Measurements from ENCODE around the gene PRTN3. TPM values are rescaled to one million over a fixed set of nuclear protein-coding genes. Genes with fewer than 3 reads are reported as not detected.
A peak's percentile ranks its signal among the peaks of the same experiment; 100 is the strongest.

Gene PRTN3
- total and polyA plus RNA-seq, 2 experiments from 2014 or later: 0.44 to 0.60 TPM

DNA sequence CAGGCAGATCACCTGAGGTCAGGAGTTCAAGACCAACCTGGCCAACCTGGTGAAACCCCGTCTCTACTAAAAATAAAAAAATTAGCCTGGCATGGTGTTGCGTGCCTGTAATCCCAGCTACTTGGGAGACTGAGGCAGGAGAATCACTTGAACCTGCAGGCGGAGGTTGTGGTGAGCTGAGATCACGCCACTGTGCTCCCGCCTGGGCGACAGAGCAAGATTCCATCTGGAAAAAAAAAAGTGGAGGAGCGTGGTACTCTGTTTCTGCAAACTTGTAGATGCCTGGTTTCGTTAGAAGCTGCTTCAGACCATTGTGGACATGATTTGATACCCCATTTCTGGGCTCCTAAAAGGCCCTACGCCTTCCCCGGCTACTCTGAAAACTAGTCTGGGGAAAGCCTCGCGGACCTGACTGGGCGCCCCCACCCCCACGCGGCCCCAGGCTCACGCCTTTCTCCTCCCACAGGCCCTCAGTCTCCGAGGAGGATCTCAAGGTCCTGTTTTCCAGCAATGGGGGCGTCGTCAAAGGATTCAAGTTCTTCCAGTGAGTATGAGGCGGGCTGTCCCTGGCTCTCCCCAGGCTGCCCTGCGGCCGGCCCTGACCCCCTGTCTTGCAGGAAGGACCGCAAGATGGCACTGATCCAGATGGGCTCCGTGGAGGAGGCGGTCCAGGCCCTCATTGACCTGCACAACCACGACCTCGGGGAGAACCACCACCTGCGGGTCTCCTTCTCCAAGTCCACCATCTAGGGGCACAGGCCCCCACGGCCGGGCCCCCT, 30.5 kb upstream of the PRTN3 start:
- H3K27ac ChIP-seq: peak overlapping the region; percentile 30
- H3K4me3 ChIP-seq: no peak overlapping the region
- H3K9me3 ChIP-seq (ENCODE audit: low read depth): no peaks in the 10 kb centered on the region
- DNase-seq (ENCODE audit: low read depth in 1 of 2, low spot score in 1 of 2): no peak
- H3K36me3 ChIP-seq: peaks cover 75% of the 10 kb centered on the region
- no peaks in the 10 kb centered on the region for H3K4me1 ChIP-seq (ENCODE audit: low read depth)
- TF ChIP-seq, protein P1, sequence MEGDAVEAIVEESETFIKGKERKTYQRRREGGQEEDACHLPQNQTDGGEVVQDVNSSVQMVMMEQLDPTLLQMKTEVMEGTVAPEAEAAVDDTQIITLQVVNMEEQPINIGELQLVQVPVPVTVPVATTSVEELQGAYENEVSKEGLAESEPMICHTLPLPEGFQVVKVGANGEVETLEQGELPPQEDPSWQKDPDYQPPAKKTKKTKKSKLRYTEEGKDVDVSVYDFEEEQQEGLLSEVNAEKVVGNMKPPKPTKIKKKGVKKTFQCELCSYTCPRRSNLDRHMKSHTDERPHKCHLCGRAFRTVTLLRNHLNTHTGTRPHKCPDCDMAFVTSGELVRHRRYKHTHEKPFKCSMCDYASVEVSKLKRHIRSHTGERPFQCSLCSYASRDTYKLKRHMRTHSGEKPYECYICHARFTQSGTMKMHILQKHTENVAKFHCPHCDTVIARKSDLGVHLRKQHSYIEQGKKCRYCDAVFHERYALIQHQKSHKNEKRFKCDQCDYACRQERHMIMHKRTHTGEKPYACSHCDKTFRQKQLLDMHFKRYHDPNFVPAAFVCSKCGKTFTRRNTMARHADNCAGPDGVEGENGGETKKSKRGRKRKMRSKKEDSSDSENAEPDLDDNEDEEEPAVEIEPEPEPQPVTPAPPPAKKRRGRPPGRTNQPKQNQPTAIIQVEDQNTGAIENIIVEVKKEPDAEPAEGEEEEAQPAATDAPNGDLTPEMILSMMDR (IDR thresholded peaks at IDR 0.05; ENCODE audit: low read depth, low read length): no peak
- H3K27me3 ChIP-seq: no peaks in the 10 kb centered on the region

DNA sequence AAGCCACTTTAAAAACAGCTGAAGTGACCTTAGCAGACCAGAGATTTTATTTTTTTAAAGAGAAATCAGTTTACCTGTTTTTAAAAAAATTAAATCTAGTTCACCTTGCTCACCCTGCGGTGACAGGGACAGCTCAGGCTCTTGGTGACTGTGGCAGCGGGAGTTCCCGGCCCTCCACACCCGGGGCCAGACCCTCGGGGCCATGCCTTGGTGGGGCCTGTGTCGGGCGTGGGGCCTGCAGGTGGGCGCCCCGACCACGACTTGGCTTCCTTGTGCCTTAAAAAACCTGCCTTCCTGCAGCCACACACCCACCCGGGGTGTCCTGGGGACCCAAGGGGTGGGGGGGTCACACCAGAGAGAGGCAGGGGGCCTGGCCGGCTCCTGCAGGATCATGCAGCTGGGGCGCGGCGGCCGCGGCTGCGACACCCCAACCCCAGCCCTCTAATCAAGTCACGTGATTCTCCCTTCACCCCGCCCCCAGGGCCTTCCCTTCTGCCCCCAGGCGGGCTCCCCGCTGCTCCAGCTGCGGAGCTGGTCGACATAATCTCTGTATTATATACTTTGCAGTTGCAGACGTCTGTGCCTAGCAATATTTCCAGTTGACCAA, 29.8 kb upstream of the PRTN3 start:
- peak overlapping the region; percentile 30 for H3K27ac ChIP-seq
- H3K27me3 ChIP-seq: no peaks in the 10 kb centered on the region
- TF ChIP-seq, protein P1 (IDR thresholded peaks at IDR 0.05; ENCODE audit: low read depth, low read length): no peak
- no peak for DNase-seq (ENCODE audit: low read depth in 1 of 2, low spot score in 1 of 2)
- peaks cover 68% of the 10 kb centered on the region for H3K36me3 ChIP-seq
- H3K9me3 ChIP-seq (ENCODE audit: low read depth): no peaks in the 10 kb centered on the region
- no peaks in the 10 kb centered on the region for H3K4me1 ChIP-seq (ENCODE audit: low read depth)
- no peak overlapping the region for H3K4me3 ChIP-seq

DNA sequence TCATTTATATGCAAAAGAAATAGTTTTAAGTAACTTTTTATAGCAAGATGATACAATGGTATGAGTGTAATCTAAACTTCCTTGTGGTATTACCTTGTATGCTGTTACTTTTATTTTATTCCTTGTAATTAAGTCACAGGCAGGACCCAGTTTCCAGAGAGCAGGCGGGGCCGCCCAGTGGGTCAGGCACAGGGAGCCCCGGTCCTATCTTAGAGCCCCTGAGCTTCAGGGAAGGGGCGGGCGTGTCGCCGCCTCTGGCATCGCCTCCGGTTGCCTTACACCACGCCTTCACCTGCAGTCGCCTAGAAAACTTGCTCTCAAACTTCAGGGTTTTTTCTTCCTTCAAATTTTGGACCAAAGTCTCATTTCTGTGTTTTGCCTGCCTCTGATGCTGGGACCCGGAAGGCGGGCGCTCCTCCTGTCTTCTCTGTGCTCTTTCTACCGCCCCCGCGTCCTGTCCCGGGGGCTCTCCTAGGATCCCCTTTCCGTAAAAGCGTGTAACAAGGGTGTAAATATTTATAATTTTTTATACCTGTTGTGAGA, 29.2 kb upstream of the PRTN3 start:
- TF ChIP-seq, protein P1 (IDR thresholded peaks at IDR 0.05; ENCODE audit: low read depth, low read length): no peak
- H3K36me3 ChIP-seq: peaks cover 62% of the 10 kb centered on the region
- H3K9me3 ChIP-seq (ENCODE audit: low read depth): no peaks in the 10 kb centered on the region
- DNase-seq (ENCODE audit: low read depth in 1 of 2, low spot score in 1 of 2): no peak
- no peak overlapping the region for H3K27ac ChIP-seq
- H3K27me3 ChIP-seq: no peaks in the 10 kb centered on the region
- no peak overlapping the region for H3K4me3 ChIP-seq
- H3K4me1 ChIP-seq (ENCODE audit: low read depth): no peaks in the 10 kb centered on the region

GRCh38 chr19:812049-812746, 28.6 kb upstream of the PRTN3 start:
- Histone ChIP-seq H3K4me3 (no peak overlapping the region), H3K27me3 (no peaks in the 10 kb centered on the region), H3K9me3 (ENCODE audit: low read depth) (no peaks in the 10 kb centered on the region), H3K27ac (no peak overlapping the region), H3K4me1 (ENCODE audit: low read depth) (no peaks in the 10 kb centered on the region), H3K36me3 (peaks cover 56% of the 10 kb centered on the region)
- DNase-seq (ENCODE audit: low read depth in 1 of 2, low spot score in 1 of 2): no peak
- TF ChIP-seq, protein P1 (IDR thresholded peaks at IDR 0.05; ENCODE audit: low read depth, low read length): no peak

DNA sequence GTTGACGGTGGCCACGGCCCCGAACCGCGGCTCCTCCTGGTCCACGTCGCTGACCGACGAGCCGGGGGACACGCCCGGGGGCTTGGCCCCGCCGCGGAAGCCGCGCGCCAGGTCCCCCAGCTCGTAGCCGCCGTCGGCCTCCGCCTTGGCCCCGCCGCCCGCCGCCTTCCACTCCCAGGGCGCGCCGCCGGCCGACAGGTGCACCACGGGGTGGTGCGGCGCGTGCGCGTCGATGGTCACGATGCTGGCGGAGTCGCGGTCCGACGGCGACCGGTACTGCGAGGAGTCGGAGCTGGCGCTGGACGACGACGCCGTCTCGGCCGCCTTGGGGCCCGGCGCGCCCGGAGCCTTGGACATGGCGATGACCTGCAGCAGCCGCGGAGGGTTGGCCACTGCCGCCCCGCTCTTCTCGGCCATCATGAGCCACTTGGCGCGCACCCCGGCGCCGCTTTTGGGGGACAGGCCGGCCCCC, 28.0 kb upstream of the PRTN3 start:
- no peak for DNase-seq (ENCODE audit: low read depth in 1 of 2, low spot score in 1 of 2)
- H3K27me3 ChIP-seq: no peaks in the 10 kb centered on the region
- TF ChIP-seq, protein P1 (IDR thresholded peaks at IDR 0.05; ENCODE audit: low read depth, low read length): no peak
- H3K4me1 ChIP-seq (ENCODE audit: low read depth): no peaks in the 10 kb centered on the region
- no peak overlapping the region for H3K27ac ChIP-seq
- H3K4me3 ChIP-seq: no peak overlapping the region
- peaks cover 50% of the 10 kb centered on the region for H3K36me3 ChIP-seq
- no peaks in the 10 kb centered on the region for H3K9me3 ChIP-seq (ENCODE audit: low read depth)
